ENCODE data around the gene XYLT1.

Gene XYLT1

GRCh38 chr16:17117906-17118577 lies 352.7 kb downstream of the XYLT1 start:
- DNase-seq = no peak

GRCh38 chr16:17116595-17117322 lies 354.0 kb downstream of the XYLT1 start:
- DNase-seq = no peak

GRCh38 chr16:17109413-17109812 lies 361.3 kb downstream of the XYLT1 start:
- no peak for DNase-seq

- no peak for DNase-seq
Observed at GRCh38 chr16:17108596-17108995, 362.2 kb downstream of the XYLT1 start.

- DNase-seq = no peak
Observed at GRCh38 chr16:17107450-17107849, 363.3 kb downstream of the XYLT1 start.

GRCh38 chr16:17106243-17106791 lies 364.4 kb downstream of the XYLT1 start:
- DNase-seq = no peak

- DNase-seq = no peak
Observed at GRCh38 chr16:17105239-17105797, 365.4 kb downstream of the XYLT1 start.

- no peak for DNase-seq
Observed at GRCh38 chr16:17104654-17105053, 366.1 kb downstream of the XYLT1 start.

- no peak for DNase-seq
Observed at GRCh38 chr16:17103216-17103615, 367.5 kb downstream of the XYLT1 start.

GRCh38 chr16:17101646-17102045 lies 369.1 kb downstream of the XYLT1 start:
- no peak for DNase-seq

- DNase-seq = no peak
Observed at GRCh38 chr16:17098685-17099084, 372.1 kb downstream of the XYLT1 start.

GRCh38 chr16:17084130-17084529 lies 386.6 kb downstream of the XYLT1 start:
- DNase-seq = no peak

- peak; percentile 81 for DNase-seq
Observed at GRCh38 chr16:17083628-17084027, 387.1 kb downstream of the XYLT1 start.

- DNase-seq = no peak
Observed at GRCh38 chr16:17082095-17082882, 388.5 kb downstream of the XYLT1 start.

- DNase-seq = no peak
Observed at GRCh38 chr16:17080105-17080504, 390.7 kb downstream of the XYLT1 start.

- DNase-seq = no peak
Observed at GRCh38 chr16:17078931-17079631, 391.7 kb downstream of the XYLT1 start.

GRCh38 chr16:17076818-17077498 lies 393.8 kb downstream of the XYLT1 start:
- no peak for DNase-seq

- no peak for DNase-seq
Observed at GRCh38 chr16:17076092-17076754, 394.5 kb downstream of the XYLT1 start.

- no peak for DNase-seq
Observed at GRCh38 chr16:17072104-17072503, 398.7 kb downstream of the XYLT1 start.

- peak; percentile 93 for DNase-seq
Observed at GRCh38 chr16:17070882-17071592, 399.7 kb downstream of the XYLT1 start.

GRCh38 chr16:17069681-17070080 lies 401.1 kb downstream of the XYLT1 start:
- DNase-seq = no peak
